Naive thymus-derived CD4-positive, alpha-beta T cell (primary cell): ENCODE measurements around the gene CHST7. TPM values are rescaled to one million over a fixed set of nuclear protein-coding genes. Genes with fewer than 3 reads are reported as not detected.

Source experiments
- ATAC-seq: fragments of 150-1000 bp; cut with Tn5 transposase; 2 replicates; pipeline ENCODE4 v1.10.0; 2021; ENCODE audit warnings: mild to moderate bottlenecking, moderate library complexity
- CTCF ChIA-PET: fragments of 350-600 bp; sonication (Branson Sonifier 250); formaldehyde crosslinking; loops from one replicate; lab custom pipeline; 2021; ENCODE audit warnings: antibody characterized with exemption; lab: Charles Lee
- POLR2A ChIA-PET: fragments of 350-600 bp; sonication (Branson Sonifier 250); formaldehyde crosslinking; loops from one replicate; lab custom pipeline; 2021; ENCODE audit warnings: antibody characterized with exemption, inconsistent platforms; lab: Charles Lee
- DNase-seq, 9 donors: peaks; one replicate each; pipeline versions ENCODE4 v3.0.0 to v3.0.0-alpha.2; 2020 to 2022; ENCODE audit warnings: mixed read lengths in 1 of 9
- H3K27ac ChIP-seq: one replicate; pipeline ENCODE4 v1.7.0; 2013; ENCODE audit warnings: mild to moderate bottlenecking, low read depth, low read length, moderate library complexity
- H3K27me3 ChIP-seq, 2 donors: one replicate each; pipeline ENCODE4 v1.7.0; 2013; ENCODE audit warnings: low read length in 2 of 2, mild to moderate bottlenecking in 2 of 2, moderate library complexity in 2 of 2; ENCODE audit not compliant: control insufficient read depth in 2 of 2, insufficient read depth in 2 of 2
- H3K36me3 ChIP-seq, 3 experiments: 1 replicate in 2 of 3; 2 replicates in 1 of 3; pipeline ENCODE4 v1.7.0; 2013; ENCODE audit warnings: low read length in 3 of 3, mild to moderate bottlenecking in 3 of 3, moderate library complexity in 1 of 3; ENCODE audit not compliant: insufficient read depth in 3 of 3, control insufficient read depth in 2 of 3
- H3K4me1 ChIP-seq, 2 donors: one replicate each; pipeline ENCODE4 v1.7.0; 2013; ENCODE audit warnings: low read length in 2 of 2, mild to moderate bottlenecking in 2 of 2, moderate library complexity in 1 of 2; ENCODE audit not compliant: control insufficient read depth in 2 of 2, insufficient read depth in 2 of 2
- H3K4me3 ChIP-seq: 2 replicates; pipeline ENCODE4 v1.7.0; 2013; ENCODE audit warnings: mild to moderate bottlenecking, low read length
- H3K9me3 ChIP-seq, 3 experiments: 1 replicate in 2 of 3; 2 replicates in 1 of 3; pipeline ENCODE4 v1.7.0; 2013; ENCODE audit warnings: low read length in 3 of 3; ENCODE audit not compliant: control insufficient read depth in 2 of 3
- H3K27ac Mint-ChIP-seq, 9 donors: one replicate each; pipeline ENCODE4 v1.8.0; 2020 to 2022; ENCODE audit warnings: mixed read lengths in 9 of 9, mild to moderate bottlenecking in 8 of 9, moderate library complexity in 5 of 9, inconsistent platforms in 2 of 9
- H3K27me3 Mint-ChIP-seq, 5 donors: one replicate each; pipeline ENCODE4 v1.8.0; 2021 to 2022; ENCODE audit warnings: mixed read lengths in 5 of 5, mild to moderate bottlenecking in 1 of 5
- H3K36me3 Mint-ChIP-seq, 5 donors: one replicate each; pipeline ENCODE4 v1.8.0; 2020 to 2022; ENCODE audit warnings: mixed read lengths in 5 of 5, mild to moderate bottlenecking in 3 of 5, inconsistent platforms in 1 of 5
- H3K4me1 Mint-ChIP-seq, 7 donors: one replicate each; pipeline ENCODE4 v1.8.0; 2020 to 2022; ENCODE audit warnings: mixed read lengths in 7 of 7, mild to moderate bottlenecking in 3 of 7, inconsistent platforms in 1 of 7
- H3K4me3 Mint-ChIP-seq, 10 donors: one replicate each; pipeline ENCODE4 v1.8.0; 2020 to 2022; ENCODE audit warnings: mild to moderate bottlenecking in 10 of 10, mixed read lengths in 10 of 10, moderate library complexity in 6 of 10, inconsistent platforms in 2 of 10
- H3K9me3 Mint-ChIP-seq, 11 donors: one replicate each; pipeline ENCODE4 v1.8.0; 2020 to 2022; ENCODE audit warnings: mixed read lengths in 11 of 11, mild to moderate bottlenecking in 4 of 11, inconsistent platforms in 1 of 11, moderate library complexity in 1 of 11
- intact Hi-C, 2 donors: fragments of 100-400 bp; cut with micrococcal nuclease; formaldehyde crosslinking; loops; one replicate each; pipeline ENCODE4 v1.15.1; 2023
- polyA plus RNA-seq, 2 donors: library from polyadenylated mRNA; unstranded; fragments of 300-500 nt; fragmentation: Illumina TruSeq; gene quantifications; one replicate each; pipeline ENCODE4 v1.2.3, GENCODE V29; 2021
- total RNA-seq, 6 experiments: library from RNA in 5 of 6; stranded (reverse) in 5 of 6; gene quantifications; 1 replicate in 5 of 6; 2 replicates in 1 of 6; pipeline ENCODE4 v1.2.3 and lab custom pipeline; 2021 to 2026

CHST7 gene
- total and polyA plus RNA-seq, 7 experiments from 2014 or later: 2.1 to 7.2 (median 3.0) TPM

DNA sequence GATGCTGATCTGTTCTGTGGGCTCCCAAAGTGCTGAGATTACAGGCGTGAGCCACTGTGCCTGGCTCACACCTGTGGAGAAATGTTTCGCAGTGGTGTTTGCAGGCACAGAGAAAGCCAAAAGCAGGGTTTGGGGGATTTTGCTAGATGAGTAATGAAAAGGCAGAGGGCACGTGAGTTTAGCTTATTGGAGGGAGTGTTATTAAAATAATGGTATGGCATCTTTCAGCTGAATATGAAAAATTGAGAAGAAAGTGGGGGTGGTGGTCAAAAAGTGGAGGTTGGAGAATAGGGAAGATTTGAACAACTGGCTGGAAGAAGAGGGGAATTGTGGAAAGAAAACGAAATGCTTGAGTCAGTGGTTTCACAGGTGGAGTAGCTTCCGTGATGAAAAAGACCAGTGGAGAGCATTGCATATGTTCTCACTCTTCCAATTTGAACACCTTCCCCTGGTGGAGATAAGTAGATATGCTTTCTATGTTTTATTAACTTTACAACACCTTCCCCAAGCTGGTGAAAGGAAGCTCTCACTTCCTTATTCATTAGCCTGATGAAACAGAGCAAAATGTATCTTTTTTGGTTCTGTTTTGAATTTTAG, 1.1 kb upstream of the CHST7 start:
- H3K9me3 ChIP-seq: no peaks in the 10 kb centered on the region
- no peak overlapping the region for H3K27ac ChIP-seq
- peak overlapping the region; percentile 2 to 83 (median 72) for H3K4me3 Mint-ChIP-seq
- peaks cover 0 to 9% (median 0%) of the 10 kb centered on the region in 5 donors for H3K36me3 Mint-ChIP-seq
- peaks cover 3 to 17% of the 10 kb centered on the region in 2 donors for H3K4me1 ChIP-seq
- H3K27ac Mint-ChIP-seq: peak overlapping the region in 6 of 9 donors; percentile 17 to 81 (median 74)
- POLR2A ChIA-PET: interaction anchor here (0.9 to 1.2 kb wide), 2 partner anchors 14 to 16 kb away, joined by 3 to 8 read pairs; no protein-coding TSS in a partner anchor
- H3K4me1 Mint-ChIP-seq: peaks cover 14 to 37% (median 26%) of the 10 kb centered on the region in 7 donors
- CTCF ChIA-PET: interaction anchor here (1.0 kb wide), 2 partner anchors 38 to 70 kb away, joined by 3 to 7 read pairs; no protein-coding TSS in a partner anchor
- H3K4me3 ChIP-seq: peak overlapping the region; percentile 61
- intact Hi-C loops: loop anchor here (1.0 to 5.0 kb wide), 5 partner anchors 39 to 1700 kb away; partner anchors contain the start of genes KDM6A (in 1 of the 2) and RP2 (in 1 of the 2)
- H3K9me3 Mint-ChIP-seq: no peaks in the 10 kb centered on the region
- peak; percentile 36 for ATAC-seq
- no peaks in the 10 kb centered on the region for H3K27me3 Mint-ChIP-seq
- peak in 4 of 9 donors; percentile 14 to 25 (median 23) for DNase-seq
- H3K36me3 ChIP-seq: no peaks in the 10 kb centered on the region
- no peaks in the 10 kb centered on the region for H3K27me3 ChIP-seq

DNA sequence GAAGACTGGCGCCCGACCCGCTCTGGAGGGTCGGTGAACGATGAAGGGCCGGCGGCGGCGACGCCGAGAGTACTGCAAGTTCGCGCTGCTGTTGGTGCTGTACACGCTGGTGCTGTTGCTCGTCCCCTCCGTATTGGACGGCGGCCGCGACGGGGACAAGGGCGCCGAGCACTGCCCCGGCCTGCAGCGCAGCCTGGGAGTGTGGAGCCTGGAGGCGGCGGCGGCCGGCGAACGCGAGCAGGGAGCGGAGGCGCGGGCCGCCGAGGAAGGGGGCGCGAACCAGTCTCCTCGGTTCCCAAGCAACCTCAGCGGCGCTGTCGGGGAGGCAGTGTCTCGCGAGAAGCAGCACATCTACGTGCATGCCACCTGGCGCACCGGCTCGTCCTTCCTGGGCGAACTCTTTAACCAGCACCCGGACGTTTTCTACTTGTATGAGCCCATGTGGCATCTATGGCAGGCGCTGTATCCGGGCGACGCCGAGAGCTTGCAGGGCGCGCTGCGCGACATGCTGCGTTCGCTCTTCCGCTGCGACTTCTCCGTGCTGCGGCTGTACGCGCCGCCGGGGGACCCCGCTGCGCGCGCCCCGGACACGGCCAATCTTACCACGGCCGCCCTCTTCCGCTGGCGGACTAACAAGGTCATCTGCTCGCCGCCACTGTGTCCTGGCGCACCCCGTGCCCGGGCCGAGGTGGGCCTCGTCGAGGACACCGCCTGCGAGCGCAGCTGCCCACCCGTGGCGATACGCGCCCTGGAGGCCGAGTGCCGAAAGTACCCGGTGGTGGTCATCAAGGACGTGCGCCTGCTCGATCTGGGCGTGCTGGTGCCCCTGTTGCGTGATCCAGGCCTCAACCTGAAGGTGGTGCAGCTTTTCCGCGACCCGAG, 568 bp downstream of the CHST7 start:
- Mint-ChIP-seq H3K9me3 (no peaks in the 10 kb centered on the region), H3K36me3 (peaks cover 0 to 17% (median 0%) of the 10 kb centered on the region in 5 donors), H3K27me3 (no peaks in the 10 kb centered on the region), H3K27ac (peak overlapping the region in 2 of 9 donors; percentile 39 to 72), H3K4me3 (peak overlapping the region; percentile 51 to 84 (median 74)), H3K4me1 (peaks cover 17 to 45% (median 38%) of the 10 kb centered on the region in 7 donors)
- H3K9me3 ChIP-seq: no peaks in the 10 kb centered on the region
- H3K27me3 ChIP-seq: no peaks in the 10 kb centered on the region
- peak overlapping the region; percentile 57 for H3K27ac ChIP-seq
- peak overlapping the region; percentile 61 for H3K4me3 ChIP-seq
- H3K4me1 ChIP-seq: peaks cover 3 to 17% of the 10 kb centered on the region in 2 donors
- DNase-seq (peak; percentile 29 to 76 (median 64)), ATAC-seq (peak; percentile 72)
- intact Hi-C loops: loop anchor here (1.0 to 5.0 kb wide), 9 partner anchors 15 to 1702 kb away; partner anchors contain the start of genes ZNF674 (in 2 of the 2), KDM6A (in 1 of the 2) and RP2 (in 1 of the 2)
- CTCF ChIA-PET: interaction anchor here (1.0 kb wide), 1 partner anchor 68 kb away, joined by 3 read pairs; no protein-coding TSS in a partner anchor
- H3K36me3 ChIP-seq: no peaks in the 10 kb centered on the region
- POLR2A ChIA-PET: interaction anchor here (1.5 to 1.7 kb wide), 2 partner anchors 13 to 37 kb away, joined by 4 to 6 read pairs; no protein-coding TSS in a partner anchor

DNA sequence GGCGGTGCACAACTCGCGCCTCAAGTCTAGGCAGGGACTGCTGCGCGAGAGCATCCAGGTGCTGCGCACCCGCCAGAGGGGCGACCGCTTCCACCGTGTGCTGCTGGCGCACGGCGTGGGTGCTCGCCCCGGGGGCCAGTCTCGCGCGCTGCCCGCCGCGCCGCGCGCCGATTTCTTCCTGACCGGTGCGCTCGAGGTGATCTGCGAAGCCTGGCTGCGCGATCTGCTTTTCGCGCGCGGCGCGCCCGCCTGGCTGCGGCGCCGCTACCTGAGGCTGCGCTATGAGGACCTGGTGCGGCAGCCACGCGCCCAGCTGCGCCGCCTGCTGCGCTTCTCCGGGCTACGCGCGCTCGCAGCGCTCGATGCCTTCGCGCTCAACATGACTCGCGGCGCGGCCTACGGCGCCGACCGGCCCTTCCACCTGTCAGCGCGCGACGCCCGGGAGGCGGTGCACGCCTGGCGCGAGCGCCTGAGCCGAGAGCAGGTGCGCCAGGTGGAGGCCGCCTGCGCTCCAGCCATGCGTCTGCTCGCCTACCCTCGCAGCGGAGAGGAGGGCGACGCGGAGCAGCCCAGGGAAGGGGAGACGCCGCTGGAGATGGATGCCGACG, 1.3 kb downstream of the CHST7 start:
- peaks cover 21 to 51% (median 38%) of the 10 kb centered on the region in 7 donors for H3K4me1 Mint-ChIP-seq
- H3K36me3 Mint-ChIP-seq: peaks cover 0 to 23% (median 0%) of the 10 kb centered on the region in 5 donors
- Histone ChIP-seq H3K4me3 (peak overlapping the region; percentile 61), H3K9me3 (no peaks in the 10 kb centered on the region), H3K27ac (no peak overlapping the region), H3K36me3 (no peaks in the 10 kb centered on the region), H3K27me3 (no peaks in the 10 kb centered on the region), H3K4me1 (peaks cover 3 to 17% of the 10 kb centered on the region in 2 donors)
- ChIA-PET CTCF (interaction anchor here (1.0 kb wide), 1 partner anchor 67 kb away, joined by 3 read pairs; no protein-coding TSS in a partner anchor), POLR2A (interaction anchor here (1.5 to 1.7 kb wide), 2 partner anchors 12 to 37 kb away, joined by 4 to 6 read pairs; no protein-coding TSS in a partner anchor)
- DNase-seq (peak in 8 of 9 donors; percentile 10 to 52 (median 38)), ATAC-seq (peak; percentile 41)
- H3K27ac Mint-ChIP-seq: peak overlapping the region in 2 of 9 donors; percentile 39 to 72
- H3K27me3 Mint-ChIP-seq: no peaks in the 10 kb centered on the region
- H3K4me3 Mint-ChIP-seq: peak overlapping the region; percentile 51 to 83 (median 74)
- H3K9me3 Mint-ChIP-seq: no peaks in the 10 kb centered on the region
- intact Hi-C loops: loop anchor here (1.0 to 5.0 kb wide), 6 partner anchors 13 to 1703 kb away; partner anchors contain the start of gene KDM6A (in 1 of the 2)

DNA sequence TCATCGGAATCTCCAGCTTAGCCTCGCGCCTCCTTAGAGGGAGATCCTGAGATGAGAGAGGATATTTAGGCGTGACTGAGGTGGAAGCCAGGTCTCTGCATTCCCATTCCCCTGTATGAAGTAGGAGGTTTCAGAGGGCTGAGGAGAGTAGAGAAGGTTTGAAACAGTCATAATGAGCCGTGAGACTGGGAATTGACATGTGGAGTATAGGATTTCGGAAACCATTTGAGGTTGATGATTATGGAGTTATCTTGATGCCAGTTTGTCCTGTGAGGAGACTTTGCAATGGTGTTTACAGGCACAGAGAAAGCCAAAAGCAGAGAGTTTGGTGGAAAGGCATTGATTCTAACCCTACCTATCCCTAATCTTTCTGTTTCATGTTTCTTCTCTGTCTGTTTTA, 2.0 kb downstream of the CHST7 start:
- Mint-ChIP-seq H3K36me3 (peaks cover 0 to 23% (median 0%) of the 10 kb centered on the region in 5 donors), H3K4me3 (peak overlapping the region; percentile 45 to 83 (median 68)), H3K27ac (peak overlapping the region in 2 of 9 donors; percentile 33 to 55), H3K9me3 (no peaks in the 10 kb centered on the region), H3K4me1 (peaks cover 21 to 51% (median 38%) of the 10 kb centered on the region in 7 donors), H3K27me3 (no peaks in the 10 kb centered on the region)
- Histone ChIP-seq H3K9me3 (no peaks in the 10 kb centered on the region), H3K4me3 (peak overlapping the region; percentile 61), H3K27ac (no peak overlapping the region), H3K36me3 (no peaks in the 10 kb centered on the region), H3K27me3 (no peaks in the 10 kb centered on the region), H3K4me1 (peaks cover 3 to 17% of the 10 kb centered on the region in 2 donors)
- ChIA-PET POLR2A (no interaction called here), CTCF (no interaction called here)
- ATAC-seq: no peak
- no peak for DNase-seq
- intact Hi-C loops: loop anchor here (1.0 to 2.0 kb wide), 4 partner anchors 13 to 129 kb away; no protein-coding TSS in a partner anchor

DNA sequence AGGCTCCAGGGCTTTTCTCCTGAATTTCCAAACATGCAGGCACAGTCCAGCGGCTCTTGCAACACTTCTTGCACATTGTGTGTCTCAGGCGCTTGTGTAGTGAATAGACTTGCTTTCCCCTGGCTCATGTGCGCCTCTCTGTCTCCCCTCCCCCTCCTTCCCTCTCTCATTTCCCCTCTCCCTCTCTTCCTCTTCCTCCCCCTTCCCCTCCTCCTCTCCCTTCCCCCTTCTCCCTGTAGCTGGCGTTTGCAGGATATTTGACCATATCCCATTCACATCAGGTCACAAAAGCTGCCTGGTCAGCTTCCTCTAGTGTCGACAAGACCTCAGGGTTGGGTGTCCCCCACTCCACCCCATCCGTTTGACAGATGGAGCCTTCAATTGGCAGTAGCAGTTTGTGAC, 2.4 kb downstream of the CHST7 start:
- Histone ChIP-seq H3K4me3 (peak overlapping the region; percentile 61), H3K27ac (no peak overlapping the region), H3K36me3 (no peaks in the 10 kb centered on the region), H3K9me3 (no peaks in the 10 kb centered on the region), H3K4me1 (peaks cover 3 to 17% of the 10 kb centered on the region in 2 donors), H3K27me3 (no peaks in the 10 kb centered on the region)
- Mint-ChIP-seq H3K9me3 (no peaks in the 10 kb centered on the region), H3K27ac (peak overlapping the region in 1 of 9 donors; percentile 43), H3K36me3 (peaks cover 0 to 23% (median 0%) of the 10 kb centered on the region in 5 donors), H3K4me1 (peaks cover 21 to 51% (median 38%) of the 10 kb centered on the region in 7 donors), H3K4me3 (peak overlapping the region; percentile 56 to 83 (median 68)), H3K27me3 (no peaks in the 10 kb centered on the region)
- DNase-seq (no peak), ATAC-seq (no peak)
- ChIA-PET POLR2A (no interaction called here), CTCF (no interaction called here)
- intact Hi-C loops: loop anchor here (1.0 to 2.0 kb wide), 4 partner anchors 12 to 129 kb away; no protein-coding TSS in a partner anchor
